GM21529 (cell line): ENCODE data around the gene DDC.

Source experiments
- ATAC-seq: cut with Tn5 transposase; IDR thresholded peaks from one replicate; pipeline ENCODE4 v1.9.1; 2021; ENCODE audit not compliant: unreplicated experiment

The DDC gene, protein sequence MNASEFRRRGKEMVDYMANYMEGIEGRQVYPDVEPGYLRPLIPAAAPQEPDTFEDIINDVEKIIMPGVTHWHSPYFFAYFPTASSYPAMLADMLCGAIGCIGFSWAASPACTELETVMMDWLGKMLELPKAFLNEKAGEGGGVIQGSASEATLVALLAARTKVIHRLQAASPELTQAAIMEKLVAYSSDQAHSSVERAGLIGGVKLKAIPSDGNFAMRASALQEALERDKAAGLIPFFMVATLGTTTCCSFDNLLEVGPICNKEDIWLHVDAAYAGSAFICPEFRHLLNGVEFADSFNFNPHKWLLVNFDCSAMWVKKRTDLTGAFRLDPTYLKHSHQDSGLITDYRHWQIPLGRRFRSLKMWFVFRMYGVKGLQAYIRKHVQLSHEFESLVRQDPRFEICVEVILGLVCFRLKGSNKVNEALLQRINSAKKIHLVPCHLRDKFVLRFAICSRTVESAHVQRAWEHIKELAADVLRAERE

DNA sequence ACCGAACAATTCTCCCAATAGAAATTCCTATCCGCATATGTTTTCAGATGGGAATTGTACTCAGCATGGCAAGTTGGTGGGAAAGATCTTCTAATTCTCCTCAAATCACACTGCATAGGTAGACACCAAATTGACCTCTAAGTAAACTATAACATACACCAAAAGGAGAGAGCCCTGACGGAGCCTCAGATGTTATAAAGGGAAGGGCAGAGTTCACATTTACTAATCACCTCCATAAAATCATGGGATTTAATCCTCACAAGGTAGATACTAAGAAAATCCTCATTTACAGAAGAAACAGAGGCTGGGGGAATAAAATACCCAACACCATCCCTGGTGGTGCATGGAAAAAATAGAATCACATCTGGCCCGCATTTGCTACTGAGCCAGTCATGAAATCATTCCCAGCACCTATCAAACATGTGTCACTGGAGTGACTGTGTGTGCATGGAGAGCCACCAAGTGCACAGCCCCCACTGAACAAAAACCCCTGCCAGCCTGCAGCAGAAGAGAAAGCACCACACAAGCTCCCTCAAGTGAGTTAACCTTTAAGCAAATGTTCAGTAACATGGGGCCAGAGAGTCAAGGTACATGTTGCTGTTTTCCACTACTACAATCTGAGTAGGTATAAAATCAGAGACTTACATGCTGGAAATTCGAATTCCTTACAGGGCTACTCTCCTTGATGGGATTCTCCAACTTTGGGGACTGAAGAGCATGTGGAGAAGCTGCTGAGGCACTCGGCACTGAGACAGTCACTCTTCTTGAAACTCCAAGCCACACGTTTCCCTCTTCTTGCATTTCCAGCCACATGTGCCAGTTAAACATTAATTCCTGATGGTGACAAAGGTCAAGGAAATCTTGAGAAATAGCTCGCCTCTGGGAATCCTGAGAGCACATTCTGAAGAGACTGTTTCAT is at the start of gene DDC:
Gene DDC, minus strand, starts transcription at position 766 of the 919 bp plus-strand sequence. CDS start 21,320 bp downstream, outside the sequence.
- ATAC-seq, result no peak

DNA sequence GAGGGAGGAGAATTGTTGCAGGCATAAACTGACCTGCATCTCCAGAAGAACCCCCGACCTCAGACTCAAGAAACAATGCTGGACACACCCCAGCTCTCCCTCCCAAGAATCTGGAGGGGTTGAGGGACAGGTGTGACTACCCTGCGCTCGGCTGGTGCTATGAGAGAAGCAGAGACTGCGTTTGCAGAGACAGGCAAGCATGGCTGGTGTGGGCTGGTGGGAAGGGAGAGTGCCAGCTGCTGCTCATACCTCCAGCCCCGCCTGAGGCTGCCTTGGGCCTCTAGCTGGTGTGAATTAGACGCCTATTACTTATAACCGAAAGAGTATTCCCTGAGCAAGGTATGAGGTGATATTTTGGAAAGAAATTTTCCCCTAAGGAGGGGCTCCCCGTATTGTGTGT is 48.3 kb upstream of the DDC start:
- no peak for ATAC-seq

DNA sequence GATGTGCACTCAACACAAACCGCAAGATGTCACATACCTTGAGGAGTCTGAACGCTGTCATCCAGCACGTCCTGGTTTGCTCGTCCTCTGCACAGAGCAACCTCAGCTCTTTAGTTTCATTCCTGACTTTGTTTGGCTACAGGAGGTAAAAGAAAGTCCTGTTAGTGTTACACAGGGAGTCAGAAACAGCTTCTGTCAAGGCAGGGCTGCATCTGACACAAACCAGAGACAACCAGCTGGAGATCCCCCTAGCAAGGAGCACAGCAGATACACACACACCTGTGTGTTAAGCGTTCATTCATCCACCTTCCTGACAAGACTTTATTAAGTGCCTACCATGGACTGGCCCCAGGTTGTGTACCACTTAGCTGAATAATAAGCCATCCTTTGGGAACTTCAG is 47.5 kb upstream of the DDC start:
- no peak for ATAC-seq

DNA sequence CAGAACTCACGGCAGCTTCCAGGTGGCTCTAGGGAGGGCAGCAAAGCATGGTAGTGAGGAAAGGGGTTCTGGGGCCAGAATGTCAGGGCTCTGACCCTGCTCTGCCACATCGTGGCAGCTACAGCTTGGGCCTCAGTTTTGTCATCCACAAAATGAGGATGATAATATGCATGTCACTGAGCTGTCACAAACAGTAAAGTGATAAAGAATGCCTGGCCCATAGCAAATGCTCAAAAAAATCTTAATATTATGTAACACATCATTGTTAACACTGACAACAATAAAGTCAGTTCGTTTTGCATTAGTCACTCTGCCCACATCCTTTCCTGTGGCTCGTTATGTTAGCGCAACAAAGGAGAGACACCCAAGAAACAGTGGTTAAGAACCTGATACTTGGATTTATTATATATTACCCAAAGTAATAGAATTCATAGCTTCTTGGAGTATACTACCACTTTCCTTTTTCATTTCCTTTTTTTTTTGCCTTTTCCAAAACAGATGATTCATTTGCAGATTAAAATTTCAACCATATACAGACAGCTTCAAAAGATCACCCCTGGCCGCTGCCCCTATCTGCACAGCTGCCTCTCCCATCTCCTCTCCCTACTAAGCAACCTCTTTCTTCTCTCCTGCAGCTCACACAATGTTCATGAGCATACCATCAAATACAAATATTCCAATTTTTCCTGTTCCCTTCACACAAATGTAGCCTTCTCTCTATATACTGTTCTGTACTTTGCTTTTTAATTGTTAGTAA is 45.5 kb upstream of the DDC start:
- no peak for ATAC-seq

DNA sequence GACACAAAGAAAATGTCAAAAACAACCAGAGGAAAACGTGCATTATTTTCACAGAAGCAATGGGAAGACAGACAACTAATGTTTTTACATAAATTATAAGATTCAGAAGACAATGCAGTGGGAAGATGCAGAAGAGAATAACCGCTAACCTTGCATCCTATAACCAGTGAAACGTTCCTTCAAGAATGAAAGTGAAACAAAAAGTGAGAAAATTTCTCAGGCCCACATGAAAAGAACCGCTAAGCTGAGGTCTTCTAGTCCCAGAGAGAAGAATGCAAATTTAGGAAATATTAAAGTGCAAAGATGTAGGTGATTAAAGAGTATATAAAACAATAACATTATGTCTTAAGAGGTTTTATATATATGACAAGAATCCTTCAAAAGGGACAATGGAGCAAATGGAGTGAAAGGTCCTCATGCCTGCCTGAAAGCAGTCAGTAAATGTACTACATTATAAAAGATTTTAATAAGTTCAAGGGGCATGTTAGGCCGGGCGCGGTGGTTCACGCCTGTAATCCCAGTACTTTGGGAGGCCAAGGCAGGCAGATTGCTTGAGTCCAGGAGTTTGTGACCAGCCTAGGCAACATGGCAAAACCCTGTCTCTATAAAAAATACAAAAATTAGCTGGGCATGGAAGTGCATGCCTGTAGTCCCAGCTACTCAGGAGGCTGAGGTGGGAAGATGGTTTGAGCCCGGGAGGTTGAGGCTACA is 43.1 kb upstream of the DDC start:
- ATAC-seq, result no peak

DNA sequence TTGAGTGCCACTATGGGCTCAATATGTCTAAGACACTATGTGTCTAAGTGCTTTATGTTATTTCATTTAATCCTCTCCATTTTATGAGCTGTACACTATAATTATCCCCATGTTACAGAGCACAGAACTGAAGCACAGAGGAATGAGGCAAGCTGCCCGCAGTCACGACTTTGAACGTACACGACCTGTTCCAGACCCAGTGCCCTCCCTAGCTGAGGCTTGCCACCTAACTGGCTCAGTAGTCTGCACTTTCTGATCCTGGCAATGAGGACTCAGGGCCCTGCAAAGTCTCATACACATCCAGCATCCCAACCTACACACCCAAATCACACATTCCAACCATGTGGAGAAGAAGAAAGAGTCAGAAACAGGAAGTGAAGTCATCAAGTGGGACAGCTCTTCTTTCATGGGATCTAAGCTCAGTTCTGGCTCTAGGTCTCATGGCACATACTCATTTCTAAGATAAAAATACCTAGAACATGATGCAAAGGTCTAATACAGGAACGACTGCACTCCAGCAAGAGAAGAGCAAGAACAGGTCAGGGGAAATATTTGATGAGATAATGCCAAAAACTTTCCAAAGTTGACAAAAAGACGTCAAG is 42.4 kb upstream of the DDC start:
- ATAC-seq, result no peak

DNA sequence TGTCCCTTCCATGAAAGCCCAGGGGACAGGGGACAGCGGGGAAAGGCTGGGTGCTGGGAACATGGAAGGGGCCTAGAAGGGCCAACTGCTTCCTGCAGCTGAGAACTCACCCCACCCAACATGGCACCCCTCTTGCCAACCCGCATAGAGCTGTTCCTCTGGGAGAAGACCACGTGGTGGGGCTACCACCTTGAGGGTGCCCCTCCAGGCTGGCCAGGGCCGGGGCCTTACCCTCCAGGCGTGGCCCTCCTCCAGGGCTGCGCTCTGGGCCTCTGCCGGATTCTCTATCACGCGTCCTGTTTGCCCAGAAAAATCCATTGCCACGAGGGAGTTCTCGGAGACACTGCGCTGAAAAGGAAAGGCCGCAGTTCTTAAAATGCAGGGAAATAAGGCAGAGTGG is 39.9 kb upstream of the DDC start:
- no peak for ATAC-seq

DNA sequence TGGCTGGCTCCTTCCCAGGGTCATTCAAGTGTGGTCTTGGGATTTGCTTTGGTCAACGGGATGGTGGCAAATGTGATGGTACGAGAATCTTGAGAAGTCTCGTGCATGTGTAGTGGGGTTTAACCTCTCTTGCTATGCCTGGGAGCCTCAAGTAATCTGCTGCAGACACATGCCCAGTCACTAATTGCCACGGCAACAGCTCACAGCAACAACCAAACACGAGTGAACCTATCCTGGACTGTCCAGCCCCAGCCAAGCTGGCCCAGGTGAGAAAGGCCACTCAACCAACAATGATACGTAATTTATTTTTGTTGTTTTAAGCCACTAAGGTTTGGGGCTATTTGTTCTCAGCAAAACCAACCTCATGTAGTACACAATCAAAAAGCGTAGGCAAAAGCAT is 38.1 kb upstream of the DDC start:
- ATAC-seq, result no peak

DNA sequence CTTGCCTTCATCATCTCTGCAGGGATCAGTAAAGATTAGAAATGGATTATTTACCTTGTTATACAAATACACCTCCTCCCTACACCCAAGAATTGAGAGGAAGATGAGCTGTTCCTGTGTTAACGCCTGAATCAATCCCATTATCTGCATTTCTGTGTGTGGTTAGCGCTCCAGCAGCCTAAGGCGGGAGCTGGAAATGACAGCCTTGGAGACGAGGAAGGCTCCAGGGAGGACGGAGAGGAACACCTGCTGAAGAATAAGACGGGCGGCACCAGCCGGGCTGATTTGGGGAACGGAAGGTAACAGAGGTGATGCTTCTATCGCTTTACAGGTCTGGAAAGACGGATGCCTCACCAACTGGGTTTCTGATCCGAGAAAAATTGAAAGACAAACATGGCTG is 34.2 kb upstream of the DDC start:
- no peak for ATAC-seq

DNA sequence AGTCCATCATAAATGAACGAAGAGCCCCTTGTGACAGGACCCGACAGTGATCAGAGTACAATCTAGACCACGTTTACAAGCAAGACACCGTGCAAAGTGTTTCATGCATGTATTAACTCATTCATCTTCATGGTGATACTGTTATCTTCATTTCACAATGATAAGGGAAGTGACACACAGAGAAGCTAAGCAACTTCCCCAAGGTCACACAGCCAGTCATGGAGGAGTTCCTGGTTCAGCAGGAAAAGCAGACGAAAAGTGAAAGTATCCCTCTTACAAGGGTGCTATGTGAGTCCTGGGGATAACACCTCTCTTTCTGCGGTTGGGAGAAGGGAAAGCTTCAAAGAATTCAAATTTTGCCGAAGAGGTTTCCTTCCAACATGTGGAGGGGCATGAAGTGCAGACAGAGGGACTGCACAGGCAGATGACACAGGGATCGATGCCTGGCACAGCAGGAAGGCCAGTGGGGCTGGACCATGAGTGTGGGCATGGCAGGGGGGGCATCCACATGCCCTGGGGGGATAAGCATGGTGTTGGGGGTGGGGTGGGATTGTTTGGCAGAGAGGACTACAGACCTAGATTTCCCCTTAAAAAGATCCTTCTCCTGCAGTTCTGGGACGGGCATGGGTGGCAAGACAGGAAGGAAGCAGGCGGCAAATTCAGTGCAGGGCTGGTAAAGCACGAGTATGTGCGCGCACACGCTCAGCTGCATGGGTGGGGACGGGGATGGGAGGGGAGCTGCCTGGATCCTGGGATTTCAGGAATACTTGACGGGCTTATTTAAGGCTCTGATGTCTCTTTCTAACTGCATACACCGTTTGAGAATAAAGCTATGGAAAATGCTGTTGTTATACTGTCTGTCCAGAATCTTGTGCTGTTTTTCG is 33.5 kb upstream of the DDC start:
- ATAC-seq, result no peak

DNA sequence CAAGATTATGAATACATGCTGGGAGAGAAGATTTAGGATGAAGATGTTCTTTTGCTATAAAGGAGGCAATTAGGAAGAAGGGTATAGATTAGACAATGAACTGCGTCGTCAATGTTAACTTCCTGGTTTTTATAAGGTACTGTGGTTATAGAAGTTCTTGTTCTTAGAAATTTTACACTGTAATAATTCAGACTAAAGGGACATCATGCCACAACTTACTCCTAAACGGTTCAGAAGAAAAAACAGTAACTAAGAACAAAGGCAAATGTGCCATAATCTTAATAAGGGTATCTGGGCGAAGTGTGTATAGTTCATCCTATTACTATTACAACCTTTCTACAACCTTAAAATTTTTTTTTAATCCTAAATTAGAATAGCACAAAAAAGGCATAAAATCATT is 31.3 kb upstream of the DDC start:
- no peak for ATAC-seq

DNA sequence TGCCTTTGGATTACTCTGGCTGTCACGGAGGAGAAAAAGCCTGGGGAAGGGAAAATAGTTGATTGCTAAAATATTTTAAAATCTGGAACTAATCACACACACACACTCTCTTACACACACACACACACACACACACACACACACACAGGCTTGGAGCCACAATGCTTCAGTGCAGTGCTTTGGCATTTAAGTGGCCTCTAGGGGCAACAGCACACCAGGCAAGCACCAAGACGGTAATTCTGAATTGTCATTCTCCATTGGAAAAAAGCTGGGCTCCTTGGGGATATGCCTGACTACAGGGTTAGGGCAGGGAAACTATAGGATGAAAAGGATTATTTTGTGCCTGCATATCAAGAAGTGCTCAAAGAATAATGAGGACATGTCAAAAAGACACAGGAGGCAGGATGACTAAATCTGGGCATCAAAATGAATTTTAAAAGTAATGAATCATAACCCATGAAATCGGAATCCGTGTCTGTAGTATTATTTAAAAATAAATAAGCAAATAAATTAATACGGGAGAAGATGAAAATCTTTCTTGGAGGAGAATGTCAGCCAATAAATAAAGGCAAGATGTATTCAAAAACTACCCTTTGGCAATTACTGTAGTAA is 30.4 kb upstream of the DDC start:
- ATAC-seq, result peak; percentile 20

DNA sequence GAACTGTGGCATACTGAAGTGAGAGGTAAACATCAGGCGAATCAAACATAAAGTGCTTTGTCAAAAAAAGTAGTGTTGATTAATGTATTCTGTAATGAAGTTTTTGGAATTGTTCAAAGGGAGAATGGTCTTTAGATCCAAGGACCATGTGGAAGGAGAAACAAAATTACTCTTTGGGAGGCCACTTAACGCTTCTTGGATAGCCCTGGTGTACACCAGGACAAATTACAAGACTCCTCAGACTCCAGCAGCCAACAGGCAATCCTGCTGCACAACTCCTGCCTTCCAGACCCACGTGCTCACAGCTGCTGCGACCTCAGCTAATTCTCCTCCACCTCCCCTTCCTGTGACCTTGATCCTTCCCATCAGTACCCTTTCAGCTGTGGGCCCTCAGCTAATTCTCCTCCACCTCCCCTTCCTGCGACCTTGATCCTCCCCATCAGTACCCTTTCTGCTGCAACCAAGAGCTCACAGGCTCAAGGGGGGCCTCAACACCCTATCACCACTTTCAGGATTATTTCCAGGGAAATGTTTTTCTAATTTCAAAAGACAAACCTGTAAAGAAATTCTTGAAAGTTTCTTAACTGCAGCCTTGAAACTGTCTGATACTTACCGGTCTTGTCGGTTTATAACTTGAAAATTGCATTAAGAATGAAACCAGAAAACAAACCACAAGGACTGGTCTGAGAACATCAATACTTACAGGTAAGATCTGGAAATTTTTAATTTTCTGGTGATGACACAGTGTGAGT is 29.7 kb upstream of the DDC start:
- peak; percentile 51 for ATAC-seq

DNA sequence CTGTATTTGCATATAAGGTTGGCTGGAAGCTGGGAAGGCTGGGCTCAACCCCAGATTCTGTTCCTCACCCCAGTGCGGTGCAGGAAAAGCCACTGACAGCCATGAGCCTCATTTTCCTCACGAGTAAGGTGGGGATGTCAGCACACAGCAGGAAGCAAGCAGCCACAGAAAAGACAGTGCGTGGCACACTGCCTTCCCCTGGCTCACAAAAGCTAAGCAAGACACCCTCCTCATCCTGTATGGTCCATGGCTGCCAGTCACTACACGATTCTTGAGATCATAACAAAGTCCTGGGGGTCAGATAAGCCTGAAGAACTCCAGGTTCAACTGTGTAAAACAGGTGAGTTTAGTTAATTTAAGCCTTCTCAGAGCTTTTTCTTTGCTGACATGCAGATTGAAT is 28.9 kb upstream of the DDC start:
- no peak for ATAC-seq

DNA sequence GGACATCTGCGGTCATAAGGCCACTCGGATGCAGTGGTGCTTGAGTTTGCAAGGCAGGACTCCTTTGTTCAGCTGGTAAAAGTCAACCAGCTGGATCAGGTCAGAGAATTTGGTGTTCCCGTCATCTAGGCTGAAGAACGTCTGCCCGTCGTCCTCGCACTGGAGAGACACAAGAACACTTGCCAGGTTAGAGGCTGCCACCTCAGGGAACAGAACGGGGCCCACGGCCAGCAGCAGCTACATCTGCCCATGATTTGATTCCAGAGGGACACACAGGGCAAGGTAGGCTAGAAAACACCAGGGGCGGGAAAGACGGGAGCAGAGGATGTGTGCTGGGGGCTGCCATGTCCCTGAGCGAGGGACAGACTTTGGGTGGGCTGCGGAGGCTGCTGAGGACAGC is 27.7 kb upstream of the DDC start:
- ATAC-seq, result no peak

DNA sequence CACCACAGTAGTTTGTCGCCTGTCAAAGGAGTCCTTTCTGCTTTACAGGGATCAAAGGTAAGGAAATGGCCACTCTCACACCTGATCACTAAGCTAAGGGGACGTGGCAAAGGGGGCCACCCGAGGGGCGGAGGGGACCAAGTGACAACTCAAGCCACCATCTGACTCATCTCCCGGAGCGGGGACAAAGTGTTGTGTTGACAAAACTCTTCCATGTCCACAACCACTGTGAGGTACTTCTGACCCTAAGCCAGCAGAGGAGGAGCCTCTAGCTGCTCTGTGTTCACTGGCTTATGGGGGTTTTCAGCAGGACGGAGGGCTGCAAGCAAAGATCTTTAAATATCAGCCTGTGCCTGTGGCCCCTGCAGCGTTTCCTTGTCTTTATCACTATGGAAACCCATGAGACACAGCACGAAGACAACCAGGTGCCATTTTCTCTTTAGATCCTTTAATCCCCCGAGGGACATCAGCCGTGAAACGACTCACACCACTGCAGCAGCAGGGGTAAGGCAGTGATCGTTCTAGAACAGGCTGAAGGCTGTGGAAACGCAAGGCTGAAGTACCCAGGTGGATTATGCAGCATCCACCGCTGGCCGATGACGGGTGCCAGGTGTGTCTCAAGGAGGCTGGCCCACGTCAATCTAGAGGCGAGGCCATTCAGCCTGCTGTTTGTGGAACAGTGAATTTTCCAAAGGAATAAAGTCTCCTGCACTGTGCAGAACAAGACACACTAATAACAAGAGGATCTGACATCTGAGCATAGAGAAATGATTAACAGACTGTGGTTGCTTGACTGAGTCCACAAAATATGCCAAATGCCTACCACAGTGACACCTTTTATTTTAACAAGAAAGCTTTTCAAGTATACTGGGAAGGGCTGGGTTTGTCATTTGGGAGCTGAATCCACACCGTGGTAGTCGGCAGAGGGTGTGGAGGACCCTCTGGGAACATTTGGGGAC is 26.6 kb upstream of the DDC start:
- ATAC-seq, result peak; percentile 62

DNA sequence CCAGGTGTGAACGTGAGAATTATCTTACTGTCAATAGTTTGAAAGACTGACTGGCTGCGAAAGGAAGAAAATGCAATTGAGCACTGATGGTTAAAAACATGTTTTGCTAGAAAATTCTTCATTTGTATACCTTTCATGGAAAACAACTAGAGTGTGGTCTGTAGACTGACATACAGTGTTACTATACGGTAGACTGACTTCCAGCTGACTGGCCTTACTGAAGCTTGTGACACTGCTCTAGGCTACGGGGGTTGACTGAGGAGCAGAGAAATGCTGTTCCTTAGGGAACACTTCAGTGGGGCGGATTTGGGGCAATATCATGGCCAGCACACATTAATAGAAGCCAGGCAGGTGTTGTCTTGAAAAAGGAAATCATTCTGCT is 25.9 kb upstream of the DDC start:
- no peak for ATAC-seq
